ENCODE measurements around the gene CDH4. TPM values are rescaled to one million over a fixed set of nuclear protein-coding genes. Genes with fewer than 3 reads are reported as not detected.
"Not testable (repeated sequence)": the region's sequence is repeated elsewhere in the genome, so short reads cannot be mapped to it uniquely, and the experiment has no call there.

Gene CDH4
- polyA plus RNA-seq, 4 donors = 1.1 to 8.1 (median 6.9) TPM

DNA sequence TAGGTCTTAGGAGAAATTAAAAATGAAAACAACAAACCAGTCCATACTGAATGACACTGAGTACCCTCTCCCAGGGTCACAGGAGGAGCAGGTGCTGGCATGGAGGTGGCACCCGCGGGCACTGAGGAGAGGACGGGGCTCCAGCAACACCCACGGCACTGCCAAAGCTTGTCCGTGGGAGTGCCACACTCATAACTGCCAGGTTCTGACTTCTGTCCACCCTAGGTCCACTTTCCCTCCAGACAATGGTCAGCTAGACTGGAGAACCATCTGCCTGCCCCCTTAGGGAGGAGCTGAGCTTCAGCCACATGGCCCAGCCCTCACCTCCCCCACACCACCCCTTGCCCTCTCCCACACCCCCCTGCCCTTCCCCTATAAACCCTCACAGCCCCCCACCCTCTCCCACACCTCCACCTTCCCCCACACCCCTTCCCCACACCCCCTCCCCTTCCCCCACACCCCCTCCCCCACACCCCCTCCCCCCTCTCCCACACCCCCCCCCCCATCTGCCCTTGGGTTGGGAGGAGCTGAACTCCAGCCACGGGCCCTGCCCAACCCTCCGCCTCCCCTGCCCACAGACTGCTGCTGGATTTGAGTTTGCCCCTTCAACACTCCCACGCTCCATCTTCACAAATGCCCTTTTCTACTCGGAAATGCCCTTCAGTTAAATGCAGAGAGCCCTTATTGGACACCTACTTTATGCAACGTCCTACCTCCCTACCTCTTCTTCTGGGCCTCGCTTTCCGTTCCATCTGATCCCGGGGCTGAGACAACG is 684.1 kb downstream of the CDH4 start:
- no peak for DNase-seq (ENCODE audit: low read depth in 4 of 4, low spot score in 3 of 4)

GRCh38 chr20:61936701-61937131 is 684.7 kb downstream of the CDH4 start:
- no peak for DNase-seq (ENCODE audit: low read depth in 4 of 4, low spot score in 3 of 4)

- DNase-seq (ENCODE audit: low read depth in 4 of 4, low spot score in 3 of 4) = no peak
These were observed 685.3 kb downstream of the CDH4 start for GRCh38 chr20:61937146-61937962.

DNA sequence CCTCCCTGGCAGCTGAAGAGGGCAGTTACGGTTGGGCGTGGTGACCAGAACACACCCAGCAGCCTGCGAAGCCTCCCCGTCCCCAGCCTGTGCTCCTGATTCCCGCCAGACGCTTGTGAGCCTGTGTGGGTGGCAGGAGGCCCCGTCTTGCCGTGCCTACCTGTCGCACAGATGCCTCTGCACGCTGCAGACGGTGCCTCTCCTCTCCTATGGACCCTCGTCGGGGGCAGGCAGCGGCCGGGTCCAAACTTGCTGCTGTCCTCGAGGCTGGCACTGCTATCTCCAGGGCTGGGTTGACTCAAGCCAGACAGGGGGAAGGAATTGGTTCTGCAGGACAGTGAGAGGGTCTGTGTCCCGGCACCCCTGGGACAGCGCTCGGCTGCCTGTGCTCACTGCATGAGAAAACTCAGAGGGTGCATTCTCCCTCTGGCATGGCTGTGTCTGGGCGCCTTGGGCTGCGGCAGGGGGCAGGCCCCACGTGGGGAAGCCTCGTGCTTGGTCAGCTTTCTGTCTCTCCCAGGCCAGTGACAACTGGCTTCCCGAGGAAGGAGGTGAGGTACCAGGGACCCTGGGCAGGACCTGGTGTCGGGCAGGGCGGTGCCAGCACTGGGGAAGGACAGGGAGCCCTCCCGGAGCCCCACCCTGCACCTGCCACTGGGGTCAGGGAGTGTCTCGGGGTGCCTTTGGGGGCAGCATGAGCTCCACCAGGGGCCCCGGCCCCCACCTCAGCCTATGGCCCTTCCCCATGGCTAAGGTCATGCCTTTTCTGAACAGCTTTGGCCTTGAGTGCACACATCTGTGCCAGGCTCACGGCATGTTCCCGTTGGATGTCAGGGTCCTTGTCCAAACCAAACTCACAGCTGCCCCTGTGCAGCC is 686.1 kb downstream of the CDH4 start:
- DNase-seq (ENCODE audit: low read depth in 4 of 4, low spot score in 3 of 4) = no peak

GRCh38 chr20:61938839-61939690 is 687.0 kb downstream of the CDH4 start:
- DNase-seq (ENCODE audit: low read depth in 4 of 4, low spot score in 3 of 4) = no peak

GRCh38 chr20:61939691-61940360 is 687.8 kb downstream of the CDH4 start:
- no peak for DNase-seq (ENCODE audit: low read depth in 4 of 4, low spot score in 3 of 4)

DNA sequence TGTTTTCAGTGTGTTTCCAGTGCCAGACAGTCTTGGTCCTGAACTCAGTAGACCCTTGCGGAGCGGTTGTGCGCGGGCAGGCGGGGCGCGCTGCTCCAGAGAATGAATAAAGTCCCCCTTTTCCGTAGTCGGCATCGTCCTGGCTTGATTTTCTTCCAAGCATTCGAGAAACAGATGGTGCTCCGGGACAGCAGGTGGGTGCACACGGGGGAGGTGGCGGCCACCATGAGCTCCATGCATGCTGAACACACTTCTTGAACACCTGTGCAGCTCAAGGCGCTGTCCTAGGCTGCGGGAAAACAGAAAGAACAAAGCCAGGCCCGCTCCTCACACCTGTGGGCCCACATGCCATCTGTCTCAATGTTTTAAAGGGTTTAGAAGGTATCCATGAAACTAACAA is 688.4 kb downstream of the CDH4 start:
- no peak for DNase-seq (ENCODE audit: low read depth in 4 of 4, low spot score in 3 of 4)

DNA sequence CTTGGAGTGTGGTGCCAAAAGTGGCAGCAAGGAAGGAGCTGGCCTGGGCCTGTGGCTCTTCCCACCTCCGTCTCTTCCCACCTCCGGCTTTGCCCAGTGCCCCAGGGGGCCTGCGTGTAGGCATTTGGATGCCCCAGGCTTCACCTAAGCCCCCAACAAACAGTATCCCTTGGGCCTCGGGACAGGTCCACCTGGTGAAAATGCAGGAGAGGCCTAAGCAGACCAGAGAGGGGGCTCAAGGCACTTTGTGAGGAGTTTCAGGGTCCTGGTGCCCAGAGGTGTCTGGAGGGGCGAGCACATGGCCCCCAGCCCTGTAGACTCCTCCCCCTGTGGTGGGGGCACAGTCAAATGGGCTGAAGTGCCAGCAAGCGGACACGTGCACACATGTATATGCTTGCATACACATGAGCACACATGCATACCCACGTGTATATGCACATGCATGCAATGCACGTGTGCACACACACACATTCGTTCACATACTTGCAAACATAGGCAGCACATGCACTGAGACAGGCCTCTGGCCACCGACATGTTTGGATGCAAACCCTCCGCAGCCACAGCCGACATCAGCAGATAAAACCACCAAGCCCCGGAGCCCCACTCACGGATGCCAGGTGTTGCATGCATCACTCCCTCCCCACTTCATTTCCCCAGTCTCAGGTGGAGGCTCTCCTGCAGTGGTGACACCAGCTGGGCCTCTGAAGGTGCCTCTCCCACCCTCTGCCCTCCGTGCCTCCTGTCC is 689.1 kb downstream of the CDH4 start:
- no peak for DNase-seq (ENCODE audit: low read depth in 4 of 4, low spot score in 3 of 4)

DNA sequence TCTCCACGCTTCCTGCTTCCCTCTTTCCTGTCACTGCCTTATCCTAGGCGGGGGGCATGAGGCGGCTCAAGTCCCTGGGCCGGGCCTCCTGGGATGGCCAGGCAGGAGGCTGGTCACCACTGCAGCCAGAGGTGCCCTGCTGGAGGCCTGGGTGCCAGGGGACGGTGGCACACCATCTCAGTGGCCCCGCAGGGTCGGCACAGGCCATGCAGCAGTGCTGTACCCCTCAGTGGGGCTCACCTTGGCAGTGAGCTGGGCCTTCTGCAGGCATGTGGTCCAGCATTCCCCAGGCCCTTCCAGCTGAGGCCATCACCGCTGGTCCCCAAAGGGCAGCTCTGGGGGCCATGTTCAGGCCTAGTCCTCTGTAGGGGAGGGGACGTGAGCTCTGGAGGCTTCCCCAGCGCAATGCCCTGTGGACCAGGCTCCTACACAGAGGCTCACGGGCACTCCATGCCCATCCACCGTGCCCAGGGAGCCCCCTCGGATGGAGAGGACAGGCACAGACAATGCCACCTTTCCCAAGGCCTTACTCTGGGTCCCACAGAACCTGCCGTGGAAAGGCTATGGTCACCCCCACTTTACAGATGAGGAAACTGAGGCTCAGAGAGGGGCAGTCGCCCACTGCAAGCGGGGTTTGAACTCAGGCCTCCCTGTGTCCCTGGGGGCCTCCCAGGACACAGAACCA is 689.8 kb downstream of the CDH4 start:
- DNase-seq (ENCODE audit: low read depth in 4 of 4, low spot score in 3 of 4) = no peak

DNA sequence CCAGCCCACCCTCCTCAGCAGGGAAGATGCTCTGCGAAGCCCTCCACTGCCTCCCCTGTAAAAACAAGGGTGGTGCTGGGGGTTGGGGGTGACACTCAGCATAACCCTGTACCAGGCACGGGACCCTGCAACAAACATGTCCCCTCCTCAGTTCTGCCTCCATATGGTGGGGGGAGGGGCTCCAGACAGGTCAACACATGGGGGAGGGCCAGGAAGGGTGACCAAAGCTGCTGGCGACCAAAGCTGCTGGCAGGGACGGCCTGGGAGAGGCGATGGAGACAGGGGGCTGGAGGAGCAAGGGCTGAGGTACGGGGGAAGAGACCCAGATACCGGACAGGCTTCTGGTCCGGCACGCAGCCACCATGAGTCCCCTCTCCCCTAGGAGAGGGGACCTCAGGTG is 690.5 kb downstream of the CDH4 start:
- DNase-seq (ENCODE audit: low read depth in 4 of 4, low spot score in 3 of 4) = no peak

GRCh38 chr20:61944967-61945366 is 692.9 kb downstream of the CDH4 start:
- DNase-seq (ENCODE audit: low read depth in 4 of 4, low spot score in 3 of 4) = not testable (repeated sequence)

DNA sequence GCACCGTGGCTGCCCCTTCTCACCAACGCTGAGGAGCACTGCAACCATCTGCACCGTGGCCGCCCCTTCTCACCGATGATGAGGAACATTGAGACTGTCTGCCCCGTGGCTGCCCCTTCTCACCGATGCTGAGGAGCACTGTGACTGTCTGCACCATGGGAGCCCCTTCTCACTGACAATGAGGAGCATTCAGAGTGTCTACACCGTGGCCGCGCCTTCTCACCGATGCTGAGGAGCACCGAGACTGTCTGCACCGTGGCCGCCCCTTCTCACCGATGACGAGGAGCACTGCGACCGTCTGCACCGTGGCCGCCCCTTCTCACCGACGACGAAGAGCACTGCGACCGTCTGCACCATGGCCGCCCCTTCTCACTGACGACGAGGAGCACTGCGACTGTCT is 693.4 kb downstream of the CDH4 start:
- DNase-seq (ENCODE audit: low read depth in 4 of 4, low spot score in 3 of 4) = not testable (repeated sequence)

- DNase-seq (ENCODE audit: low read depth in 4 of 4, low spot score in 3 of 4) = not testable (repeated sequence)
These were observed 696.0 kb downstream of the CDH4 start for GRCh38 chr20:61948056-61948455.

- DNase-seq (ENCODE audit: low read depth in 4 of 4, low spot score in 3 of 4) = no peak
These were observed 696.7 kb downstream of the CDH4 start for GRCh38 chr20:61948586-61949362.

DNA sequence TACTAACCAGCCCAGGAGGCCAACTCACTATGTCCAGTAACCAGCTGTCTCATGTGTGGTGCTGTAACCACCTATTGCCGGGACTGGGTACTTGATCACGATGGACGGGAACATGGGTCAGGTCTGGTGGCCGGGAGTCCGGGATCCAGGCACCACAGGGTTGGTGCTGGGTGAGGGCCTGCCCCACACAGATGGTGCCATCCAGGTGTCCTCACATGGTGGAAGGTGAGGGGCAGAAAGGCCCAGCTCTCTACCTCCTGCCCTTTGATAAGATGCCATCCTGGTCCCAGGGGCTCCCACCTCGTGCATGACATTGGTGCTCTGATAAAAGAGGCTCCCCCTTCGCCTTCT is 697.3 kb downstream of the CDH4 start:
- no peak for DNase-seq (ENCODE audit: low read depth in 4 of 4, low spot score in 3 of 4)

GRCh38 chr20:61949714-61950640 is 697.9 kb downstream of the CDH4 start:
- no peak for DNase-seq (ENCODE audit: low read depth in 4 of 4, low spot score in 3 of 4)
